ENCODE results near the gene NMUR1.

NMUR1 gene

DNA sequence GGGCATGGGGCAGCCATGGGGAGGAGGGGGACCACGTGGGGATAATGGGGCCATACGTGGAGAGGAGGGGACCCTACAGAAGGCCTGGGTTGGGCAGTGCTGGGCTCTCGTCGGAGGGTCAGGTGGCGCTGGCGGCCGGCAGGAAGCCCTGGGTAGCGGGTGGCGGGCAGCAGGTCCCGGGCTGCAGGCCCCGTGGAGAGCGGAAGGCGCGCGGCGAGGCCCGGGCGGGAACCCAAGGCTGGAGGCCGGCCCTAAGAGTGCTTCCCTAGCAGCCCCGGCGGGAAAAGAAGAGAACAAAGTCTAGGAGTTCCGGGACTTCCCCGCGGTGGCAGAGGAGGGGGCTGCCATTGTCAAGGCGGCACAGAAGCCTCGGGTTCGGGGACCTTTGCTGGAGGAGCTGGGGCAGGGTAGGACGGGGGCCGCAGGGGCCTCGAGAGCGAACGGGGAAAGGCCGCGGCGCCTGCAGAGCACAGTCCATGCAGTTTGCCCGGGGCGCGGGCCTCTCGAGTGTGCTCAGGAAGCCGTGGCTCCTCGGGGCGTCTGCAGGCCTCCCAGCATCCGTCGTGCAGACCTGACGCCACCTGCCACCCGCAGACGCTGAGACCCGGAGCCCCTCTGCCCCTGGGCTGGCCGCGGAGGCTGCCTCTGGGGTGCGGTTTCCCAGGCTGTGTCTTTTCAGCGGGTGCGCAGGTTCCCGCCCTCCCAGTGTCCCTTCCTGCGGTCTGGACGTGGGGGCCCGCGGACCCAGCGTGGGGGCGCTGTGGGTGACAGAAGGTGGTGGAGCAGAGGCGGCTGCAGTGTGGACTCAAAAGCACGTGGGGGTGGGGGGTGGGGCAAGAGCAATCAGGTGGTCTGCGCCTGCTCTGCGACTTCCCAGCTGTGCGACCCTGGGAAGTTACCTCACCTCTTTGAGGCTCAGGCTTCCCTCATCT, 46.6 kb downstream of the NMUR1 start:
- DNase-seq (ENCODE audit: low read depth), result no peak

GRCh38 chr2:231482806-231483391, 47.3 kb downstream of the NMUR1 start:
- DNase-seq (ENCODE audit: low read depth), result no peak

DNA sequence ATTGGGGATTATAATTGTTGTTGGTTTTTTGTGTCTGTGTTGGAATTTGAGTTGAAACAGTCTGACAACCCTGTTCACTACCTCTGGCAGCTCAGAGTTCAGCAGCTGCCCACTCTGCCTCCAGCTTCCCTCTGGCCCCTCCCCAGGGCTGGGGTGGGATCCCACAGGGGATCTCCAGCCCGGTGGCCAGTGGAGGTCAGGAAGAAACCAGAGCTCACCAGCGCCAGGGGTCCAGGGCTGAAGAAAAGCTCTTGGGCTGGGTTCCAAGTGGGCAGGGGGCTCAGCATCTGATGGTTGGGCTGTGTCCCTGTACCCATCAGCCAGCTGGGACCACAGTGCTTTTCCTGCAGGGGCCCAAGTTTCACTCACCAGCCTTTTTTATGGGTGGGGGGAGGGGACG, 49.5 kb downstream of the NMUR1 start:
- DNase-seq (ENCODE audit: low read depth), result no peak

- DNase-seq (ENCODE audit: low read depth), result no peak
Measured at GRCh38 chr2:231479455-231479854, 50.8 kb downstream of the NMUR1 start.

- DNase-seq (ENCODE audit: low read depth), result no peak
Measured at GRCh38 chr2:231476920-231477319, 53.3 kb downstream of the NMUR1 start.

DNA sequence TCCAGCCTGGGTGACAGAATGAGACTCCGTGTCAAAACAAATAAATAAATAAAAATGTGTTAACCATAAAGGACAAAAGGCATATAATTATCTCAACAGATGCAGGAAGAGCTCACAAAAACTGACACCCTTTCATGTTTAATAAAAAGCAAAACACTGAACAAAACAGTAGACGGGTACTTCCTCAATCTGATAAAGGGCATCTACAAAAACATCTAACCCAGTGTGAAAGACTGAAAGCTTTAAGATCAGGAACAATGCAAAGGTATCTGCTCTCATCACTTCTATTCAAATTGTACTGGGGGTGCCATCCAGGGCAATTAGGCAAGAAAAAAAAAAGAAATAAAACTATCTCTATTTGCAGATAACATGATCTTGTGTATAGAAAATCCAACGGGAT, 54.3 kb downstream of the NMUR1 start:
- no peak for DNase-seq (ENCODE audit: low read depth)
